GM21786 (cell line): ENCODE data around the gene STC2.

Experiments used
- ATAC-seq: cut with Tn5 transposase; IDR thresholded peaks from one replicate; pipeline ENCODE4 v1.9.1; 2021; ENCODE audit not compliant: unreplicated experiment

Gene STC2

GRCh38 chr5:173314166-173314952 lies 13.9 kb downstream of the STC2 start:
- no peak for ATAC-seq

GRCh38 chr5:173313351-173313801 lies 14.8 kb downstream of the STC2 start:
- no peak for ATAC-seq

DNA sequence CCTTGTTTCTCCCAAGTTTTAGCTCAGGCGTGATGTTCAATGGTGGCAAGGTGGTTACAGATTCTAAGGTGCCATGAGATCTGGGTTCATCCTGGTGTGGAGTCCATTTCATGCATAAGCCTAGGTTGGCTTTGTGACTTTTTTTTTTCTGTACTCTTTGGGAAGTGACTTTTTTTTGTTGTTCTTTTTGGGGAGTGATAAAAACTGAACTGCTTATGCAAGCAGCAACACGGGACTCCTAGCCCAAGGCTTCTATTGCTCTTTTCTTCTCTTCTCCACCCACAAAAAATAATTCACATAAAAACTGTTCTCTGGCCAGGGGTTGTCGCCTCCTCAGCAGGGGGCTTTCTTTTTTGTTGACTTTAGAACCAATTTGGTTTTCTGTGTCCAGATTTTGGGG lies 15.4 kb downstream of the STC2 start:
- no peak for ATAC-seq

DNA sequence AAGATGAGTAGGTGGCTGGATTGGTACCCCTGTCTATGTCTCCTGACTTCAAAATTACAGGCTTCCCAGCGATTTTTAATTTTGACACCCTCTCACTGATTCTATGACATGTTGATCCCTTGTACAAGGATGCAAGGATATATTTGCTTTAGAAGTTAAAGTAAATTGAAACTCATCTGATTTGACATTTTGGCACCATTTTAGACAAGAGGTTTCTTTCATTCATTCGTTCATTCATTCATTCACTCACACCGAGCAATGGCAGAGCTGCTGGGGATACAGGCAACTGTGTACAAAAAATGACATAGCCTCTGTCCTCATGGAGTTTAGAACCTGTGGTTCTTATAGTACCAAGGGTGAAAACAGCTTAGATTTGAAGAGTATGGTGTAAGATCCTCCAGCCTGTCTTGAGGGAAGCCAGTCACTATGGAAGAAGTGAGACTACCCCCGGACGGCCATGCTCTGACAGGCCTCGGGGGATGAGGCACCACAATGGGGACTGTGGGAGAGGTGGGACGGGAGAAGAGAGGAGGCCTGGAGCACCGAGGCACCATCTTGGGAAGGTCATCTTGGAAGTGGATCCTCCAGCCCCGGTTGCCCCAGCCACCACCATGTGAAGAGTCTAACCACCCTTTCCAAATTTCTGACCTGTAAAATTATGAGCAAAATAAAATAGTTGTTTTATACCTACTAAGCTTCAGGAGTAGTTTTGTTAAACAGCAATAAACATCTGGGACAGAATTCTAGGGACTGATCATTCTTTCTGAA lies 16.2 kb downstream of the STC2 start:
- no peak for ATAC-seq

GRCh38 chr5:173310861-173311785 lies 17.1 kb downstream of the STC2 start:
- ATAC-seq = no peak

DNA sequence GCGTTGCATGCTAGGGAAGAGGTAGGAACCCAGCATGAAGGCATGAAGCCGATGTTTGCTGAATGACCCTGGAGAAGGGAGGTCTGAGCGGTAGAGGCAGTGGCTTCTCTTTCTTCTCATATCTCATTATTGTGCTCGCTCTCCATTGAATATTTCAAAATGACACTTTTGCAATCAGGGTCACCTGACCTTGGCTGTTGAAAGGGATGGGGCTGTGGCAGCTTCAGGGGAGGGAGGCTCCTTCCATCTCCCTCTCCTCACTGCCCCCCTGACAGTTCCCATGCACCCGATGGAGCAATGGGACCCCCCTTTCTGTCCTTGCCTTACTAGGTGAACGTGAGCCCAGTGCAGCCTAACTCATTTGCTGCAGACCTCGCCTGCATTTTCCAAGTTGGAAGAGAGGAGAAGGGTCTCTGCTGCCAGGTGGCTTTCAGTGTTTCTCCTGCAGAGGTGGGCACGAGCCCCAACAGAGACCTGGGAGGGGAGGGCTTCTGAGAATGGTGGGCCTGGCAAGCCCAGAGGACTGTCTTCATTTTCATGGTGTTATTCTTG lies 17.9 kb downstream of the STC2 start:
- no peak for ATAC-seq

DNA sequence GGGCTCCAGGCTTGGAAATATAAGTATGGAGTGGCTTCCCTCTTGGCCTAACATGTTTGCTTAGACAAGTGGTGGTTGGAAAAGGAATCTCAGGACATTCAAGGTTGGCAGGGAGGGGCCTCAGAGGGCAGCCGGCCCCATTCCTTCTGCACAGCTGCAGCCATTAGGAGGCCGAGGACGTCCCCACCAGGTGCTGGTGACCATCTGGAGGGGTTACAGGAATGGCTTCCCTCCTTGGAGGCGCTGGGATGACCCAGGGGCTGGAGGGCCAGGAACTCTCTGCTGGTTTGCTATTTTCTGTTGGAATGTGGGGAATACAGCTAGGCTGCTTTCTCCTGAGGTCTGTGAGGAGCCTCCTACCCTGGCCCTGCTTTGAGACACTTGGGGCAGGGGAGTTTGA lies 18.5 kb downstream of the STC2 start:
- ATAC-seq = no peak

GRCh38 chr5:173308226-173308625 lies 20.0 kb downstream of the STC2 start:
- no peak for ATAC-seq

GRCh38 chr5:173307695-173308094 lies 20.5 kb downstream of the STC2 start:
- ATAC-seq = no peak

DNA sequence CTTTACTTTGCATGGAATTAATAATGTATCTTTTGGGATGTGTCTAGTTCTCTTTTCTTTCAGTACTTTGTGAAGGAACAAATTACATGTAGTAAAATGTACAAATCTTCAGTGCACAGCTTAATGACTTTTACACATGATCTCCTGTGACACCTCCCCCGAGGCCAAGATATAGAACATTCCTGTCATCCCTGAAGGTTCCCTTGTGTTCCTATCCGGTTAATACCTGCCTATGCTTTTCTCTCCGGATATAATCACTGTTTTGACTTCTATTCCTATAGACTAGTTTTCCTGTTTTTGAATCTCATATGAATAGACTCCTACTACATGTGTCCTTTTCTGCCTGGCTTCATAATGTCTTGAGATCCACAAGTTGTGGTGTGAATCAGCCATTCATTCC lies 21.5 kb downstream of the STC2 start:
- no peak for ATAC-seq

DNA sequence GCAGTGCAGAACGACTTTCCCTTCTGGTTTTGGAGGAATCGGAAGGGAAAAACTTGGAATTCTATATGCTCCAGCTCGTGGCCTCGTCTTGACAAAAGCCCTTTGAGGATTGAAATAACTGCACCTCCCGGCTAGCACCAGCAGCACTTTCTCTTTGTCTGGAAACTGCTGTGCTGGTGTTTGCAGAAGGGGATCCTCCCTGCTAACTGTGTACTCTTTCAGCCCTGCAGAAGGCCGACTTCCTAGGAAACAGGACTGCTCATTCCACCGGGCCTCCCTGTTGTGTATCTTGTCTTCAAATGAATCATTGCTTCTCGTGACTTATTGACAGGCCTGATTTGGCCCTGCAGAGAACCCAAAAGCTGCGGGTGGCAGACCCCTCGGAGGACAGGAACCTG lies 23.6 kb downstream of the STC2 start:
- ATAC-seq = no peak

GRCh38 chr5:173303878-173304590 lies 24.2 kb downstream of the STC2 start:
- ATAC-seq = no peak

DNA sequence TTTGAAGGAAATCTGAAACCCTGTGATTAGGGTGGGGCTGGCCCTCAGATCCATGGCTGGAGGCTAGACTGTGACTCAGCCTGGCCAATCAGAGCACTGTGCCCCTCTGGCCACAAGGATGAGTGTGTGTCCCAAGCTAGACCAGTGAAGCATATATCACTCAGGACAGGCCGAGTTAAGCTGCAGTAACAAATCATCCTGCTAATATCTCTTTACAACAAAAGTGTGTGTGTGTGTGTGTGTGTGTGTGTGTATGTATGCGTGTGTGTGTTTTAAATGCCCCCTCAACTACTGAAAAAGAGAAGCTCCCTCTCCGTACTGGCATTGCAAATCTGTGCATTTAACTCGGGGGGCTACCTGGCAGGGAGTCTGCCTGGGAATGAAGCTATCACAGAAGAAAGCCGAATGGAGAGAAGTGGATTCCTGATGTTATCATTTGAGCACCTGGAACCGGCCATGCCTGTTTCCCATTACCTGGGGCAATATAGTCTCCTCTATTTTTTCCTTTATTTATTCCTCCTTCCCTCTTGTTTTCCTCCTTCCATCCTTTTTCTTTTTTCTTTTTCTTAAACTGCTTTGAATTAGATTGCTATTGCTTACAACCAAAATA lies 25.6 kb downstream of the STC2 start:
- no peak for ATAC-seq

GRCh38 chr5:173301695-173302545 lies 26.3 kb downstream of the STC2 start:
- no peak for ATAC-seq

GRCh38 chr5:173300389-173301047 lies 27.7 kb downstream of the STC2 start:
- ATAC-seq = no peak

- no peak for ATAC-seq
Observed at GRCh38 chr5:173299820-173300219, 28.4 kb downstream of the STC2 start.

GRCh38 chr5:173298213-173298926 lies 29.8 kb downstream of the STC2 start:
- ATAC-seq = no peak

GRCh38 chr5:173297813-173298212 lies 30.4 kb downstream of the STC2 start:
- ATAC-seq = no peak
